Activated CD4-positive, alpha-beta T cell treated with anti-CD3 and anti-CD28 coated beads, Interleukin-2, amount 50 U/mL, for 1 hour (primary cell): ENCODE data around the gene ALG6.
"Not testable (repeated sequence)": the region's sequence is repeated elsewhere in the genome, so short reads cannot be mapped to it uniquely, and the experiment has no call there.

ENCODE experiments used
- DNase-seq: peaks from one replicate; pipeline ENCODE4 v3.0.0-alpha.2; 2020

ALG6 gene

DNA sequence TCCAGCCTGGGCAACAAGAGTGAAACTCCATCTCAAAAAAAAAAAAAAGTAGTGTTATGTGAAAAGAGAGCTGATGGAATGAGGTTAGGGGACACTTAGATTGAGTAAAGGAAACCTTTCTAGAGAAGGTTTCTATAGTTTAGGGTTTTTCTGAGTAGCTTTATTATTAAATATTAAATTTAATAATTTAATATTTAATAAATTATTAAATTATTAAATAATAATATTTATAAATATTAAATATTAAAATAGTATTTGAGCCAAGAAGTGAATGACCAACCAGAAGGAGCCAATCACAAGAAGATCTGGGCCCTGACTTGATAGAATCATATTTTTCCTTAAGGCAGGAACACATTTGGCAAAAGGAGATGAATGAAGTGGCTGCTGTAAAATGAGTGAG is 50.7 kb downstream of the ALG6 start:
- DNase-seq, result no peak

DNA sequence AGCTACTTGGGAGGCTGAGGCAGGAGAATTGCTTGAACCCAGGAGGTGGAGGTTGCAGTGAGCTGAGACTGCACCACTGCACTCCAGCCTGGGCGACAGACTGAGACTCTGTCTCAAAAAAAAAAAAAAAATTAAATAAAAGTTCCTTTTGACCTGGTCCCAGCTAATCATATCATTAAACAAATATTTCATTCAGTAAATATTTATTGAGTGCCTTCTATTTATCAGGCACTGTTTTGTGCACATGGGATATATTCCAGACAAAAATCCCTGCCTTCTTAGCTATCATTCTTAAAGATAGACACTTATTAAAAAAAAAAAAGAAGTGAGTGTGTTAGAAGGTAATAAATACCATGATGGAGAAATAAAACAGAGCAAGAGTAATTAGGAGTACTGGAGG is 53.3 kb downstream of the ALG6 start:
- not testable (repeated sequence) for DNase-seq

DNA sequence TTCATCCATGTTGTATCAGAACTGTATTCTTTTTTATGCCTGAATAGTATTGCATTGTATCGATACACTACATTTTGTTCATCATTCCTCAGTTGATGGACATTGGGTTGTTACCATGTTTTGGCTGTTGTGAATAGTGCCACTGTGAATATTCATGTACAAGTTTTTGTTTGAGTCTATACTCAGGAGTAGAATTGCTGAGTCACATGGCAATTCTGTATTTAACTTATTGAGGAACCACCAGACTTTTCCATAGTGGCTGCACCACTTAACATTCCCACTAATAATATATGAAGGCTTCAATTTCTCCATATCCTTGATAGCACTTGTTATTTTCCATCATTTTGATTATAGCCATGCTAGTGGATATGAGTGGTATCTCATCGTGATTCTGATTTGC is 56.2 kb downstream of the ALG6 start:
- no peak for DNase-seq

- no peak for DNase-seq
These were observed 61.4 kb downstream of the ALG6 start for GRCh38 chr1:63428815-63429214.

GRCh38 chr1:63429281-63429680 is 61.9 kb downstream of the ALG6 start:
- no peak for DNase-seq

- DNase-seq, result no peak
These were observed 67.7 kb downstream of the ALG6 start for GRCh38 chr1:63435161-63435560.

GRCh38 chr1:63442141-63442475 is 74.7 kb downstream of the ALG6 start:
- no peak for DNase-seq

DNA sequence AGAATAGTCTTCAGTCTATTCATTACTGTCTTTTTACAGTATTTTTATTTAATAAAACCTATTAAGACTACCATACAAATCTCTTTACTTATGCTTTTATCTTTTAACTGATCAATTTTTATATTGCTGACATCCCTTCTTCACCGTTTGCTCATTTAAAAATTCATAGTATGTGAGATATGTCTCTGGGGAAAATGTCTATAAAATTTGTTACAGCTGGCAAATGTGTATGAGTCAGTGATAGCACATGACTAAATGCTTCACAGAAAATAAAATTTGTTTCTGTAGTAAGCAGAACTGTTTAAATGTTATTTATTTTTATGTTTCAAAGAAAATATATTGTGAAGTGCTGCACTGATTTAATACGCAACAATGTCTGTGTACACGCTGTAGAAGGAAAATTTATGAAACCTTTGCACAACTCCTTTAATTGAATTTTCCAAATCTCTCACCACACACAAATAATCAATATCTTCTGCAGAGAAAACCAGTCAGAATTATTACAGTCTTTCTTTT is 81.4 kb downstream of the ALG6 start:
- DNase-seq, result no peak

DNA sequence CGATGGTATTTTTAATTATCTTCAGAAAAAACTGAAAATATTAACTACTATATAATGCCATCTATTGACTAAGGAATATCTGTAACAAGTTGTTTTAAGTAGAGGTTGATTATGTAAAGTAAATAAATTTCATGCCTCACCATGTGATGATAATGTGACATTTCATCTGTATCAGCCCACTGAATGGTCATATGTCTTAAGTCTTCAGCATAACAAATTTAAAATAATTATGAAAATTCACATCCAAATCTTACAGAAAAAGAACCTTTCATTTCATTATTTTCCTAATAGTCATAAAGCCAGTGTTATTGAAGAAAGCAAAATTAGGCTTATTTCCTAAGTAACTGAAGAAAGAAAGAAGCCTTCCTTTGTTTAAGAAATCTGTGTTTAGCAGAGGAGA is 83.0 kb downstream of the ALG6 start:
- no peak for DNase-seq

DNA sequence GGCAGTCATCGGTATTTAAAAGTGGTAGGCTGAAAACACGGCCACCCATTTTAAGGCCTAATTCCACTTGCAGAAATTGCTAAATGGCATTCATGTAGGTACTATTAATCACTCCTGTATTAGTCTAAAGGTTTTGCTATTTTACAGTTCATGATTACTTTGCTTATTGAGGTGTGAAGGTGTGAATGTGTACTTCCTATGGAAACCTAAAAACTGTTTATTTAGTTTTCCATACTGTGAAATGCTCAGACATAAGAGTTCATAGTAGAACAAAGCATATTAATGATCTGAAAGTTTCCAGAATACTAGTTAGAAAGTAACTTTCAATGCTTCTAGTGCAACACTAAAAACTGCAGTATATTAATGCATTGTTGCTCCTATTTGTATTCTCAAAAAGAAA is 85.8 kb downstream of the ALG6 start:
- no peak for DNase-seq

DNA sequence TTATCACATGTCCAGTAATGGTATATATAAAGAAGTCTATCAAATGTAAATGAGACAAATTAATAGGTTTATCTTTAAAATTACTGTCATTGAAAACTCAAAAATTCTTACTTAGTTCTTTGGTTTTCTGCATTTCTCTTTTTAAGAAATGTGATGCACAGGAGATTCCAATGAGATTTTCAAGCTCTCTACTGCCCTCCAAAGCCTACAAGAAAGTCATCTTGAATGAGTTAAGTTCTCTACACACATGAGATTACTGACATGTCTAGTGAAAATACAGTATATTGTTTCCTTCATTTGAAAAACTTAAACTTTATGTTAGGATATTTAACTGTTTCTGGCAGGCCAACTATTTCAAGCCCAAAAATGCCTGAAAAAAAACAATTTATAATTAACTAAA is 86.8 kb downstream of the ALG6 start:
- DNase-seq, result no peak

GRCh38 chr1:63458750-63459149 is 91.3 kb downstream of the ALG6 start:
- DNase-seq, result no peak

DNA sequence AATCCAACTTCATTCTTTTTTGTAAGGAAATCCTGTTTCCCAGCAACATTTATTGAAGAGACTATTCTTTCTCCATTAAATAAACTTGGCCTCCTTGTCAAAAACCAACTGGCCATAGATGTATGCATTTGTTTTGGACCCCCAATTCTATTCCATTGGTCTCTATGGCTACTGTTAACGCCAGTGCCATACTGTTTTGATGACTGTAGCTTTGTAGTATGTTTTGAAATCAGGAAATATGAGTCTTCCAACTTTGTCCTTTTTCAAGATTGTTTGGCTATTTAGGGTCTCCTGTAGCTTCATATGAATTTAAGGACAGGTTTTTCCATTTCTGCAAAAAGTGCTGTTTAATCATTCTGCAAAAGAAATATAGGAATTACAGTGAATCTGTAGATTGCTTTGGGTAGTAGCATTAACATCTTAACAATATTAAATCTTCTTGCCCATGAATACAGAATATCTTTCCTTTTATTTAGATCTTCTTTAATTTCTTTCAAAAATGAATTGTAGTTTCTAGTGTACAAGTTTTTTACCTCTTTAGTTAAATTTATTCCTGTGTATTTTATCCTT is 94.3 kb downstream of the ALG6 start:
- no peak for DNase-seq

GRCh38 chr1:63463248-63463647 is 95.8 kb downstream of the ALG6 start:
- DNase-seq, result no peak

- DNase-seq, result no peak
These were observed 98.8 kb downstream of the ALG6 start for GRCh38 chr1:63466181-63466580.

- DNase-seq, result no peak
These were observed 99.3 kb downstream of the ALG6 start for GRCh38 chr1:63466759-63467158.

- DNase-seq, result not testable (repeated sequence)
These were observed 101.3 kb downstream of the ALG6 start for GRCh38 chr1:63468683-63469082.

- DNase-seq, result no peak
These were observed 108.3 kb downstream of the ALG6 start for GRCh38 chr1:63475761-63476160.

- DNase-seq, result no peak
These were observed 112.6 kb downstream of the ALG6 start for GRCh38 chr1:63480057-63480456.

DNA sequence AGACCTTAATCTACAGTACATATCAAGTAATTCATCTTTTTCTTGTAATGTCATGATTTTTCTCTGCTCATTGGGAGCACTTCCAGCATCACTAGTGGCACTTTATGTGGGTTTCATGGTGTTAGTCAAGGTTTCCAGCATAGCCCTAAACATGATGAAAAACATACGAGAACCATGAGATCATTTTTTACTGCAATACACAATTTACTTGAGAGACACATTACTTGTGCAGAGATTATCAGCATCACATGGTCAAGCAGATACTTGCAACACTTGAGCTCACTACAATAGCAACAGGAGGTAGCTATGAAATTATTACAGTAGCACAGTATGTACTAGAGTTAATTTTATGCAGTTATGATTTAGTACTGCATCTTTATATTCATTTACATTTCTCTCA is 119.2 kb downstream of the ALG6 start:
- no peak for DNase-seq

- DNase-seq, result no peak
These were observed 120.1 kb downstream of the ALG6 start for GRCh38 chr1:63487336-63488065.
